Activated naive CD4-positive, alpha-beta T cell treated with Interleukin-2 at 50 U/mL for 16 hours (primary cell): ENCODE measurements around the gene SMG9.

Source experiments
- DNase-seq: peaks from one replicate; pipeline ENCODE4 v3.0.0-alpha.2; 2020

SMG9 gene

GRCh38 chr19:43752287-43752875, 2.4 kb downstream of the SMG9 start:
- DNase-seq: no peak

- no peak for DNase-seq
Measured at GRCh38 chr19:43751466-43752220, 3.1 kb downstream of the SMG9 start.

- no peak for DNase-seq
Measured at GRCh38 chr19:43749898-43750297, 4.9 kb downstream of the SMG9 start.

DNA sequence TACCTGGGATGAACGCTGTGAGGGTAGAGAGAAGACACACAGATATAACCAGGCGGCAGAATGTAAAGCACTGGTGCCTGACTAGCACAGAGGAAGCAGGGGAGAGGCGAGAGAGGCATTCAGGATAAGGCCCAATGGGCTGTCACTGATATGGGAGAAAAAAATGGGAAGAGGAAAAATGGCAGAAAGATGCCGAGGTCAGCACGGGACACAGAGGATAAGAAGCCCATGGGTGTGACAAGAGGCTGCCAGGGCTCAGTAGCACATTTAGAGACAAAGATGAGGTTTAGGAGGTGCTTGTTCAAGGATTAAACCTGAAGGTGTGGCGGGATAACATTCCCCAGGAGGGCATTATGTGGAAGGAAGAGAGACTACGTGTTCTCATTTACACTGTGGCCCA, 5.6 kb downstream of the SMG9 start:
- no peak for DNase-seq

DNA sequence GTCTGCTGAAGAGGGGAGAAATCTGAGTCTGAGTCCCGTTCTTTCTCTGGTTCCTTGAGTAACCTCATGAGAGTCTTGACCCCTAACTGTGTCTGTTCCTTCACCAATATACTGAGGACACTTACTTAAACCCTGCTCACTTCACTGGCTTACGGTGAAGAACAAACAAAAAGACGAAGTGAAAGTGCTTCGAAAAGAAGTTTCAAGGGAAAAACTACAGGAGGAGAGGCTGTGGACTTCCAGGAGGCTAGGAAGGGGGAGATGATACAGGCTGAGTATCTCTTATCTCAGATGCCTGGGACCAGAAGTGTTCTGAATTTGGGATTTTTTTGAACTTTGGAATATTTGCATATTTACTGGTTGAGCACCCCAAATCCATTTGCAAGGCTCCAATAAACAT, 6.1 kb downstream of the SMG9 start:
- no peak for DNase-seq

DNA sequence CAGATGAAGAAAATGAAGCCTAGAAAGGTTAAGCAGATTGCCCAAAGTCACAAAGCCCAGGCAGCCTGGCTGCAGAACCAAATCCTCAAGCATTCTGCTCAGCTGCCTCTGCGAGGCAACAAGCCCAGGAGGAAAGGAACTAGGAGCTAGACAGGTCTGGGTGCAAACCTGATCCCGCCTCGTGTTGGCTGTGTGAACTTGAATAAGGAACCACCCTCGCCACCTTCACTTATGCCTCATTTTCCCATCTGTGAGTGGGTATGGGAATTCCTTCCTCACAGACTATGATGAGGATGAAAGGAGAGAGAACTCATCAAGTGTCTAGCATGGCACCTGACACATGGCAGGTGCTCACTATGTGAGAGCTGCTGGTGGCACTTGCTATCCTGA, 6.6 kb downstream of the SMG9 start:
- DNase-seq: no peak

DNA sequence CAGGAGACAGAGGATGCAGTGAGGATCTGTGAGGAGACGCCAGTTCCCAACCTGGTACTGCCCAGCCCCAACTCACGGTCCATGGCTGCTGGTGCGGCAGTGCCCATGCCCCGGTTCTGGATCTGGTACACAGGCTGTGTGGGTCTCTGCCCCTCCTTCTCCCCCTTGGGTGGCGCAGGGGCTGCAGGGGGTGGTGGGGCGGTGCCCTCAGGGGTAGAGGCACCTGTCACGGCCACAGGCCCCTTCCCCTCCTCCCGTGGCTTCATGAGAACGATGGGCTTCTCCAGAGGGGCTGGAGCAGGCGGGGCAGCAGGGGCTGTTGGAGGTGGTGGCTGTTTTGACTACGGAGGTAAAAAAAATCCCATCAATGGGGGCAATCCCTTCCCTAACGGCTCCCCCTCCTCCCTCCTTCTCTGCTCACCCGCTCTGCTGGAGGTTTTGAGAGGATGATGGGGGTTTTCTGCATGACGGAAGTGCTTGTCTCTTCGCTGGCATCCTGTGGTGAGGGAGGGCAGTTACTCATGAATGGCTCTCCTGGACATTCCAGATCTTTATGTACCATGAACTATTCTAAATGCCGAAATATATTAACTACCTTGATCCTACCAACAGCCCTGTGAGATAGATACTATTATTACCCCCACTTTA, 7.1 kb downstream of the SMG9 start:
- no peak for DNase-seq

DNA sequence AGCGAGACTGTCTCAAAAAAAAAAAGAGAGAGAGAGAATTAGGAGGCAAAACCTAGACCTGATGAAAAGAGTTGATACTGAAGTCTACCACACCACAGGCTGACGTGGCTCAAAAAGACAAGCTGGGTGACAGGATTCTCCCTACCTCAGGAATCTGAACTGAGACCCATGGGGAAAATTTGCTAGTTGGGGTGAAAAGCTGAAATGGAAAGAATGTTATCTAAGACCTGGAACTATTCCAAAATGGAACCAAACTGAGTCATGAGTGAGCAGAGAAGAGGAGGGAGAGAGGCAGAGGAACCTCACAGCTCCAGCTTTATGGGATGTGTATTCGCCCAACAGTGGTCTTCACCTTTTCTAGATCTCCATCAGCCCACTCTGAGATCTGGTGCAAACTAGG, 11.7 kb downstream of the SMG9 start:
- DNase-seq: no peak

GRCh38 chr19:43741075-43741825, 13.5 kb downstream of the SMG9 start:
- DNase-seq: no peak

GRCh38 chr19:43739439-43740235, 15.1 kb downstream of the SMG9 start:
- no peak for DNase-seq

GRCh38 chr19:43738780-43739211, 16.0 kb downstream of the SMG9 start:
- DNase-seq: no peak

- no peak for DNase-seq
Measured at GRCh38 chr19:43735957-43736356, 18.8 kb downstream of the SMG9 start.

DNA sequence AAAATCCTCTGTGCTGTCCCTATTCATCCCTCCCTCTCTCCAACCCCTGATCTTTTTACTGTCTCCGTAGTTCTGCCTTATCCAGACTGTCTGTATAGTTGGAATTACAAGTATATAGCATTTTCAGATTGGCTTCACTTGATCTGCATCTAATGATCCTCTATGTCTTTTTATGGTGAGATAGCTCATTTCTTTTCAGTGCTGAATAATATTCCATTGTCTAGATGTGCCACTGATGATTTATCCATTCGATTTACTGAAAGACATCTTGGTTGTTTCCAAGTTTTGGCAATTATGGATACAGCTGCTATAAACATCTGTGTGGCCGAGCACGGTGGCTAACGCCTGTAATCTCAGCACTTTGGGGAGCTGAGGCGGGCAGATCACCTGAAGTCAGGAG, 19.7 kb downstream of the SMG9 start:
- no peak for DNase-seq

DNA sequence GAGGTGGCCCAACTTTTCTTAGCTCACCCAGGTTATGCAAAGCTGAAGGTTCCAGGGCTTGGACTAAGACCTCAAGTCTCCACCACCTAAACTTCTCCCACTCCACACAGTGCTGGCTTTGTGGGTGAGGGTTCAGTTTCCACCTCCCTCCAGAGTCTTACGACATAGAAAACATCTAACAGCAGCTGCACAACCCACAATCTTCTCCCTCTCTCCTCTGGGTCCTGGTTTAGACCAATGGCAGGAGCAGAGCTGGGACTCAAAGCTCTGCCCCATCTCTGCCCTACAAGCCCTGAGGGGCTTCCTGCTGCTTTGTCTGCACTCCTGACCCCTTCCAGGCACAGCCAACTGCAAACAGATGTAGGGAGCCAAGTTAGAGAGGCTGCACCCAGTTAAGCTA, 22.9 kb downstream of the SMG9 start:
- DNase-seq: no peak

GRCh38 chr19:43731346-43731745, 23.4 kb downstream of the SMG9 start:
- DNase-seq: no peak

- no peak for DNase-seq
Measured at GRCh38 chr19:43729919-43730318, 24.8 kb downstream of the SMG9 start.

GRCh38 chr19:43727593-43727853, 27.2 kb downstream of the SMG9 start:
- no peak for DNase-seq

GRCh38 chr19:43726736-43727592, 27.8 kb downstream of the SMG9 start:
- DNase-seq: no peak

GRCh38 chr19:43725468-43725867, 29.3 kb downstream of the SMG9 start:
- DNase-seq: no peak

DNA sequence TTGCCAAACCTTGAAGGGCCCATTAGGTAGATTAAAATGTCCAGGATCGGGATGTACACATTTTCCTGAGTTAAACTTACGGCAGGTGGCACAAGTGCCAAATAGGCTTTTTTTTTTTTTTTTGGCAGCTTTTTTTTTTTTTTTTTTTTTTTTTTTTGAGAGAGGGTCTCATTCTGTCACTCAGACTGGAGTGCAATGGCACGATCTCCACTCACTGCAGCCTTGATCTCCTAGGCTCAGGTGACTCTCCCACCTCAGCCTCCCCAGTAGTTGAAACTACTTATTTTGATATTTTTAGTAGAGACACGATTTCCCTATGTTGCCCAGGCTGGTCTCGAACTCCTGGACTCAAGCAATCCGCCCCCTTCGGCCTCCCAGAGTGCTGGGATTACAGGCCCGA, 29.9 kb downstream of the SMG9 start:
- no peak for DNase-seq

DNA sequence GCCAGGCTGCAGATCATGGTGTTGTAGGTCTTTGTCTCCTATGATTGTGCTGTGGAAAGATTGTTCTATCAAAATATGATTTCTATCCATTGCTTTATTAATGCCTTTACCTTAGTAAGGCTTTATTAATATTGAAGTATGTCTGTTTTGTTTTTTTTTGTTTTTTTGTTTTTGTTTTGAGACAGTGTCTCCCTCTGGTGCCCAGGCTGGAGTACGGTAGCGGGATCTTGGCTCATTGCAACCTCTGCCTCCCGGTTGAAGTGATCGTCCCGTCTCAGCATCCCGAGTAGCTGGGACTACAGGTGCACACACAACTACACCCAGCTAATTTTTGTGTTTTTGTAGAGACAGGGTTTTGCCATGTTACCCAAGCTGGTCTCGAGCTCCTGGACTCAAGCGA, 31.2 kb downstream of the SMG9 start:
- no peak for DNase-seq

- DNase-seq: no peak
Measured at GRCh38 chr19:43721469-43722048, 33.2 kb downstream of the SMG9 start.
